Measurements from ENCODE around the gene GPR15LG.
A peak's percentile ranks its signal among the peaks of the same experiment; 100 is the strongest.

The GPR15LG gene

DNA sequence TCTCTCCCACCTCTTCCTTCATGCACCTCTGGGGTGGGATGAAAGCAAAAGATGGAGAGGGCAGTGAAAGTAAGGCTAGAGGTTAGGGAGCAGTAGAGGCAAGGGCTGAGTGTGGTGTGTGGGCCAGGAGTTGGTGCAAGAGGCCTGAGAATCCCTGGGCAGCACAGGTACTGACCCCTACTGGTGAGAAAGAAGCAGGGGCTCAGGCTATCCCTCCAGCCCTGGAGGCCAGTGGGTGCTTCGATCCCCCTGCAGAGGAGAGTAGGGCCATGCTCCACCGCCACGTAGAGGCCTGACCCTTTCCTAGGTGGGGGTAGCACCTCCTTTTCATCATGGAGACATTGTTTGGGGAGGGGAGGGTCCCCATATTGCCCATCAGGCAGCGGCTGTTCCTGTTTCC is 30.5 kb downstream of the GPR15LG start:
- Histone ChIP-seq H3K4me3 (no peak overlapping the region), H3K27me3 (ENCODE audit: low read depth) (no peaks in the 10 kb centered on the region), H3K4me1 (no peaks in the 10 kb centered on the region), H3K9me3 (no peaks in the 10 kb centered on the region), H3K36me3 (replicated peaks) (no peaks in the 10 kb centered on the region)
- DNase-seq (ENCODE audit: low spot score in 2 of 2), result peak; percentile 16 to 36
- in situ Hi-C loops (cut with MboI; ENCODE audit: low sequenced_read_pairs), result no loop called here

DNA sequence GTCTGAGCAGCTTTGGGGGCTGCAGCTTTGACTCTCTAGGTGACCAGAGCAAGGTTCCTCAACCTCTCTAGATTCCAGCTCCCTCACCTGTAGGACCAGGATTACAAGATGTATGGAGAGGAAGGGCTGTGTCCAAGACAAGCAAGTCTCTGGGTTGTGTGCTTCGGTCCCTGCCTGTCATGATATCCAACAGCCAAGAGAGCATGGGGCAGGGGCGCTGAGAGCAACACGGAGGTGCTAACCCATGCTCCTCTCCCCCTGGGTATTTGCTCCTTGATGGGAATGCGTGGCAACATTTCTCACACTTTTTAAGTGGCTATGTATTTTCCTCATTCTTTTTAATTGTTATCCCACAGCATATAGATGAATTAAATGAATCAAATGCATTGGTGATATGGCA is 31.0 kb downstream of the GPR15LG start:
- H3K36me3 ChIP-seq (replicated peaks), result no peaks in the 10 kb centered on the region
- H3K4me3 ChIP-seq, result no peak overlapping the region
- in situ Hi-C loops (cut with MboI; ENCODE audit: low sequenced_read_pairs), result loop anchor here (5.0 kb wide), 1 partner anchor 57 kb away; no protein-coding TSS in a partner anchor
- H3K4me1 ChIP-seq, result no peaks in the 10 kb centered on the region
- no peaks in the 10 kb centered on the region for H3K27me3 ChIP-seq (ENCODE audit: low read depth)
- no peak for DNase-seq (ENCODE audit: low spot score in 2 of 2)
- H3K9me3 ChIP-seq, result no peaks in the 10 kb centered on the region

DNA sequence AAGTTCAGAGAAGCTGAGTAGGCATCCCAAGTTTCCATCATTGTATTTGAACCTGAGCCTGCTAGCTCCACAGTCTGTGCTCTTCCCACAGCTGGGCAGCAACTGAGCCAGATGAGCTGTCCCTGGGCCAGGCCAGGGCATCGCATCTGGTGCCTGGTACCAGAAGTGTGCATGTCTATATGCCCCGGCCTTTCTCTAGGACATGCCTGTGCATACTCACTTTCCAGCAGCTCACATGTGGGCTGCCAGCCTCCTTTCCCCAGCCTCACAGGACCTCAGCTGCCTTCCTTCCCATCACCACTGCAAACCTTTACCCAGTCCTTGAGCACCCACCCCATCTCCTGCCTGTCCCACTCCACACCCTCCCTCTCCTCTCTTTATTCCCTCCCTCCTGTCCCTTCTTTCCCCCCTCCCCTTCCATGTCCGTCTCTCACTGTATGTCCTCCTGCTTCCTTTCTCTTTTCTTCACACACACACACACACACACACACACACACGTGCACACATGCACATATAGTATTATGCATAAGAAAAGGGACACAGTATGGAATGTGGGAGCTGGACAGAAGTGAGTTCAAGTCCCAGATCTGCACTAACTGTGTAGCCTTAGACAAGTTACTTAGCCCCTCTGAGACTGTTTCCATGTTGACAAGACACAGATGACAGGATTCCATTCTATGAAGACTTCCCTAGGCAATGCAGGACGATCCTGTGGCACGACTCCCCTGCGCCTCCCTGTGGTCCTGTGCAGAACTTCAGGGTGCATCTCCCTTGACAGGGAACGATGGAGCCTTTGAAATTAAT is 31.6 kb downstream of the GPR15LG start:
- DNase-seq (ENCODE audit: low spot score in 2 of 2), result peak; percentile 26 to 84
- Histone ChIP-seq H3K27me3 (ENCODE audit: low read depth) (no peaks in the 10 kb centered on the region), H3K4me1 (no peaks in the 10 kb centered on the region), H3K4me3 (no peak overlapping the region), H3K9me3 (no peaks in the 10 kb centered on the region), H3K36me3 (replicated peaks) (no peaks in the 10 kb centered on the region)
- in situ Hi-C loops (cut with MboI; ENCODE audit: low sequenced_read_pairs), result loop anchor here (5.0 kb wide), 1 partner anchor 58 kb away; no protein-coding TSS in a partner anchor

DNA sequence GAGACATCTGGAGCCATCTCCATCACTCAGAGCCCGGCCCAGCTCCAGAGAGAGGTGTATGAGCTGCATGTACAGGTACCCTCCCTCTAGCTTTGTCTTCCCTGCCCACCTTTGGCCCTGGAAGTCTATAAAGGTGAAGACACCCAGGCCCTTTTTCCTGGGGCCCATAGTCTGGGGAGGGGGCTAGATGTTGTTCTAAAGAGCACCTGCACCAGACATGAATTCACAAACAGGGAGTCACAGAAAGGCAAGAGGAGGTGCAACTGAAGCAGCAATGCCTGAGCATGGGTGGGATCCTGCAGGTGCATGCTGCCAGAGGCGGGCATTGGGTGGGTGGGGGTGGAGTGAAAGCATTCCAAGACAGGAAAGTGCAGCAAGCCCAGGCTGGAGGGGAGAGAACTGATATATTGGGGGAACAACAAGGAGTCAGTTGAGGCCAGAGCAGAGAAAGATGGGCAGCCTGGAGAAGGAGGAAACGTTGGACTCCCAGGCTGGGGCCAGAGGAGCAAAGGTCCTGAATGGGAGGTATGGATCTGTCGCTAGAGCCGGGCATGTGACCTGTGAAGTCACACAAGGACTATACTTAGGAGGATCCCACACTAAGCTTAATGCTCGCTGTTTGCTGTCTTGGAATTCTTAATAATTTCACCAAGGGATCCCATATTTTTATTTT is 32.4 kb downstream of the GPR15LG start:
- Histone ChIP-seq H3K27me3 (ENCODE audit: low read depth) (no peaks in the 10 kb centered on the region), H3K4me1 (no peaks in the 10 kb centered on the region), H3K36me3 (replicated peaks) (no peaks in the 10 kb centered on the region), H3K9me3 (no peaks in the 10 kb centered on the region), H3K4me3 (no peak overlapping the region)
- no peak for DNase-seq (ENCODE audit: low spot score in 2 of 2)
- in situ Hi-C loops (cut with MboI; ENCODE audit: low sequenced_read_pairs), result loop anchor here (5.0 kb wide), 1 partner anchor 59 kb away; no protein-coding TSS in a partner anchor

DNA sequence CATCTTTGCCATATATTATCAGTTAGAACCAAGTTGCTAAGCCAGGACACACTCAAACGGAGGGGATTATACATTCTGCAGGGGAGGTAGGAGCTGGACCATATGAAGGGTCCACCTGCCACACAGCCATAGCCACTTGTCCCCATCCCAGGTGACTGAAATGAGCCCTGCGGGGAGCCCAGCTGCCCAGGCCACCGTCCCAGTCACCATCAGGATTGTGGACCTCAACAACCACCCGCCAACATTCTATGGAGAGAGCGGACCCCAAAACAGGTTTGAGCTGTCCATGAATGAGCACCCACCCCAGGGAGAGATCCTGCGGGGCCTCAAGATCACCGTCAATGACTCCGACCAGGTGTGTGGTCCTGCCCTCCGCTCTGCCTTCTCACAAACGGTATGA is 34.4 kb downstream of the GPR15LG start:
- no peaks in the 10 kb centered on the region for H3K36me3 ChIP-seq (replicated peaks)
- H3K4me3 ChIP-seq, result no peak overlapping the region
- H3K9me3 ChIP-seq, result no peaks in the 10 kb centered on the region
- in situ Hi-C loops (cut with MboI; ENCODE audit: low sequenced_read_pairs), result loop anchor here (5.0 kb wide), 1 partner anchor 61 kb away; no protein-coding TSS in a partner anchor
- H3K27me3 ChIP-seq (ENCODE audit: low read depth), result no peaks in the 10 kb centered on the region
- no peak for DNase-seq (ENCODE audit: low spot score in 2 of 2)
- no peaks in the 10 kb centered on the region for H3K4me1 ChIP-seq

DNA sequence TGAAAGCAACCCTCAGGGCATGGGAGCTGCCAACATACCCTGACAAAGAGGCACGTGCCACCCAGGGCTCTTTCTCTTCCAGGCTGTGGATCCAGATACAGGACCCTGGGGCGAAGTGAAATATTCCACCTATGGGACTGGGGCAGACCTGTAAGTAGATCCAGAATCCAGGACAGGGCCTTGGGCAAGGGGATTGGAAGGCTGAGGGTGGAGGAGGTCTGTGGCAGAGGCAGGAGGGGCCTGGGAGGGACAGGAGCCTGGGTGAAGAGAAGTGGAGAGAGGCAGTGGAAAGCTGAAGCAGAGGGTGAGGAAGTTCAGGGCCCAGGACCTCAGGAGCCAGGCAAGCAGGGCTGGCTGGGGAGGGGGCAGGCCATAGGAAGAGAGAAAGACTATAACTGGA is 38.0 kb downstream of the GPR15LG start:
- H3K4me3 ChIP-seq, result no peak overlapping the region
- in situ Hi-C loops (cut with MboI; ENCODE audit: low sequenced_read_pairs), result no loop called here

DNA sequence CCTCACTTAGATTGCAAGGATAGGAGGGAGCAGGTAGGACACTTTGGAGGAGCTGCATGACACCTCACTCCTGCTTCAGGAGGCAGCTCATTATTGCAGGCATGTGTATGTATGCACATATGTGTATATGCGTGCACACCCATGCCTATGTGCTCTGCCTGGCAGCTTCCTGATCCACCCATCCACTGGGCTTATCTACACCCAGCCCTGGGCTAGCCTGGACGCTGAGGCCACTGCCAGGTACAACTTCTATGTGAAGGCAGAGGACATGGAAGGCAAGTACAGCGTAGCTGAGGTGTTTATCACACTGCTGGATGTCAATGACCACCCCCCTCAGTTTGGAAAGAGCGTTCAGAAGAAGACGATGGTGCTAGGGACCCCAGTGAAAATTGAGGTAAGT is 38.4 kb downstream of the GPR15LG start:
- Histone ChIP-seq H3K9me3 (no peaks in the 10 kb centered on the region), H3K4me1 (no peaks in the 10 kb centered on the region), H3K4me3 (no peak overlapping the region), H3K36me3 (replicated peaks) (no peaks in the 10 kb centered on the region), H3K27me3 (ENCODE audit: low read depth) (no peaks in the 10 kb centered on the region)
- in situ Hi-C loops (cut with MboI; ENCODE audit: low sequenced_read_pairs), result no loop called here
- no peak for DNase-seq (ENCODE audit: low spot score in 2 of 2)

More for the DNA sequence above, 38.0 kb downstream of the GPR15LG start:
- no peaks in the 10 kb centered on the region for H3K4me1 ChIP-seq
- DNase-seq (ENCODE audit: low spot score in 2 of 2), result no peak
- H3K9me3 ChIP-seq, result no peaks in the 10 kb centered on the region
- H3K36me3 ChIP-seq (replicated peaks), result no peaks in the 10 kb centered on the region
- no peaks in the 10 kb centered on the region for H3K27me3 ChIP-seq (ENCODE audit: low read depth)

DNA sequence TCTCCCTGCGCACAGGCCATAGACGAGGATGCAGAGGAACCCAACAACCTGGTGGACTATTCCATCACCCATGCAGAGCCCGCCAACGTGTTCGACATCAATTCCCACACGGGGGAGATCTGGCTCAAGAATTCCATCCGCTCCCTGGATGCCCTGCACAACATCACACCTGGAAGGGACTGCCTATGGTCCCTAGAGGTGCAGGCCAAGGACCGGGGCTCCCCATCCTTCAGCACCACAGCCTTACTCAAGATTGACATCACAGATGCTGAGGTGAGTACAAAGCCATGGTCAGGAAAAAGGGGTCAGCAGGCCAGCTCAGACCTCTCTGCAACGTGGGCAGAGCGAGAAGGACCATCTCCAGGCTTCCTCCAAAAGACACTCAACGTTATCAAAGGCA is 39.5 kb downstream of the GPR15LG start:
- H3K36me3 ChIP-seq (replicated peaks), result no peaks in the 10 kb centered on the region
- H3K9me3 ChIP-seq, result no peaks in the 10 kb centered on the region
- no peaks in the 10 kb centered on the region for H3K27me3 ChIP-seq (ENCODE audit: low read depth)
- DNase-seq (ENCODE audit: low spot score in 2 of 2), result no peak
- H3K4me3 ChIP-seq, result no peak overlapping the region
- in situ Hi-C loops (cut with MboI; ENCODE audit: low sequenced_read_pairs), result no loop called here
- no peaks in the 10 kb centered on the region for H3K4me1 ChIP-seq

DNA sequence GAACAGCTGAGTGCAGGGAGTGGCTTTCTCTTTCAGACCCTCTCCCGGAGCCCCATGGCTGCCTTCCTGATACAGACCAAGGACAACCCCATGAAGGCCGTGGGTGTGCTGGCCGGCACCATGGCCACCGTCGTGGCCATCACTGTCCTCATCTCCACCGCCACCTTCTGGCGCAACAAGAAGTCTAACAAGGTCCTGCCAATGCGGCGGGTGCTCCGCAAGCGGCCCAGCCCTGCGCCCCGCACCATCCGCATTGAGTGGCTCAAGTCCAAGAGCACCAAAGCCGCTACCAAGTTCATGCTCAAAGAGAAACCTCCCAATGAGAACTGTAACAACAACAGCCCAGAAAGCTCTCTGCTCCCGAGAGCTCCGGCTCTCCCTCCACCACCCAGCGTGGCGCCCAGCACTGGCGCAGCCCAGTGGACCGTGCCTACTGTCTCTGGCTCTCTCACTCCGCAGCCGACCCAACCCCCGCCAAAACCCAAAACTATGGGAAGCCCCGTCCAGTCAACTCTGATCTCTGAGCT is 40.5 kb downstream of the GPR15LG start:
- in situ Hi-C loops (cut with MboI; ENCODE audit: low sequenced_read_pairs), result no loop called here
- Histone ChIP-seq H3K4me3 (no peak overlapping the region), H3K9me3 (no peaks in the 10 kb centered on the region), H3K36me3 (replicated peaks) (no peaks in the 10 kb centered on the region), H3K4me1 (no peaks in the 10 kb centered on the region), H3K27me3 (ENCODE audit: low read depth) (no peaks in the 10 kb centered on the region)
- no peak for DNase-seq (ENCODE audit: low spot score in 2 of 2)

DNA sequence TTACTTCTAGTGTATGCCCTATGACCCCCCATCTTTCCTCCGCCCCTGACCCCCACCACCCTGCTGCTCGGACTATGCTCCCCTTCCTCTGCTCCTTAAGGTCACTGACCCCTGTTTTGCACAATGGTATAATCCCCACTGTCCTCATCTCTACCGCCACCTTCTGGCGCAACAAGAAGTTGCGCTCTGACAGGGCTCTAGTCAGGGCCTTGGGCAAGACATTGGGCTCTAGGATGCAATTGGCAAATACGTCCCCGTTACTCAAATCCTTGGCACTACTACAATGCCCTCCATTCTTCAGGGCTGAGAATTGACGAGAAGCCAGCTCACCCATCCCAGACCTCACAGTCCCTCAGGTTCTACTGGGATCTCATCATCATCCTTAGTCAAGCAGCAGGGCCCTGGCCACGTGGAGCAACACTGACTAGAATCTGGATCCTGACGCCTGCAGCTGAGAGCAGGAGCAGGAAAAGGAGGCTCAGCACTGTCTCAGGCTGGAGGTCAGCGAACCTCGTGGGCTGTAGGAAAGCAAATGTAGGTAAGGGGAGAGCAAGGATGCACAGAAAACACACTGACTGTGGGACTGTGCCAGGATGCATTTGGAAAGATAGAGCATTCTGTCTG is 41.1 kb downstream of the GPR15LG start:
- Histone ChIP-seq H3K9me3 (no peaks in the 10 kb centered on the region), H3K4me1 (no peaks in the 10 kb centered on the region), H3K4me3 (no peak overlapping the region), H3K27me3 (ENCODE audit: low read depth) (no peaks in the 10 kb centered on the region), H3K36me3 (replicated peaks) (no peaks in the 10 kb centered on the region)
- DNase-seq (ENCODE audit: low spot score in 2 of 2), result peak; percentile 4 to 64
- in situ Hi-C loops (cut with MboI; ENCODE audit: low sequenced_read_pairs), result no loop called here

DNA sequence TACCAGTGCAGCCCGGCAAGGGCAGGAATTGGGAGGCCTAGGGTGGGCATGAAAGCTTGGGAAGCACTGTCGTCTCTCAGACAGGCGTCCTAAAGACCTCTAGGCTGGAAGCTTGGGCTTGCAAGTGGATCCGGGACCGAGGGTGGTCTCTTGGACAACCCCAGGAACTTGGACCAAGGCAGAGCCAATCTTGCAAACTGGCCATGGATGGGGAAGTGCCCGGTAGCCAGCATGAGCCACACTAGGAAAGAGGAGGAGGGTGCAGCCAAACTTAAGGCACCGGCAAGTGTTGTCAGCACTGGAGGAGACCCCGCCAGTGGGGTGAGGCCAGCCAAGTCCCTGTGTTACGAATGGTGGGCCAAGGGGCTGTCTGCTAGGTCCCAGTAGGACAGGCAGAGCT is 43.2 kb downstream of the GPR15LG start:
- H3K36me3 ChIP-seq (replicated peaks), result no peaks in the 10 kb centered on the region
- in situ Hi-C loops (cut with MboI; ENCODE audit: low sequenced_read_pairs), result no loop called here
- H3K4me3 ChIP-seq, result no peak overlapping the region
- H3K27me3 ChIP-seq (ENCODE audit: low read depth), result no peaks in the 10 kb centered on the region
- H3K9me3 ChIP-seq, result no peaks in the 10 kb centered on the region
- no peak for DNase-seq (ENCODE audit: low spot score in 2 of 2)
- no peaks in the 10 kb centered on the region for H3K4me1 ChIP-seq

DNA sequence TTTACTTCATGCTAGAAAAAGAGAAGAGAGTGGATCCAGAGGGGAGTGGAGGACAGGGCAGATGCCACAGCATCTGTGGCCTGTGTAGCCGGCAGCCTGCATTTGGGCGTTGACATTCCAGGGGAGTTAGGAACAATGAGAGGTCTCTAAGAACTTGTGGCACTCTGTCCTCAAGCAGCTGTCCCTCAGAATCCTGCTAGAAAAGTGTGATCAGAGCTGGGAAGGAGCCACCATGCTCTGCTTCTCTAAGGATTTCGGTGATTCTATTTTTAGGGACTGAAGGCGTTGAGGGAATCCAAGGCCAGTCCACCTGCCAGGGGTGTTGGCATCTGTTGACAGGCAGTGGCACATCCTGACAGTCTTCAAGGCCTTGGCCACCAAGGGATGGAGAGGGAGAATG is 44.1 kb downstream of the GPR15LG start:
- Histone ChIP-seq H3K4me1 (no peaks in the 10 kb centered on the region), H3K9me3 (no peaks in the 10 kb centered on the region), H3K4me3 (no peak overlapping the region), H3K36me3 (replicated peaks) (no peaks in the 10 kb centered on the region), H3K27me3 (ENCODE audit: low read depth) (no peaks in the 10 kb centered on the region)
- no peak for DNase-seq (ENCODE audit: low spot score in 2 of 2)
- in situ Hi-C loops (cut with MboI; ENCODE audit: low sequenced_read_pairs), result no loop called here

DNA sequence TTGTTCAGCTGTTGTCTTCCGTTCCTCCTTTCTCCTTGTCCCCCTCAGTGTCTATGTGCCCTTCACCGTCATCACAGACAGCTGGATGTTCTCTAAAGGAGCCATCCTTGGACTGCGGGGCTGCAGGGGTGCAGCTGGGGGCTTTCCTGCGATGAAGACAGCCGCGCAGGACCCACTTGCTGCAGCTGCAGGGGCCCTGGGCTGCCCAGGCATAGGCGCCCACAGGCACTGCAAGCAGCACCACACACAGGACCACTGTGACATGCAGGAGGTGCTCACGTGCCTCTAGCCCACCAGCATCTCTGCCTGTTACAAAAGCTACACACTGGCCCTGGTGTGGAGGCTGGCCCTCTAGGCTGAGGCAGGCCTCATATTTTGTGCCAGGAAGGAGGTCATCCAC is 48.3 kb downstream of the GPR15LG start:
- H3K9me3 ChIP-seq, result no peaks in the 10 kb centered on the region
- no peak for DNase-seq (ENCODE audit: low spot score in 2 of 2)
- H3K36me3 ChIP-seq (replicated peaks), result no peaks in the 10 kb centered on the region
- H3K27me3 ChIP-seq (ENCODE audit: low read depth), result no peaks in the 10 kb centered on the region
- no peaks in the 10 kb centered on the region for H3K4me1 ChIP-seq
- H3K4me3 ChIP-seq, result no peak overlapping the region
- in situ Hi-C loops (cut with MboI; ENCODE audit: low sequenced_read_pairs), result no loop called here
